Kidney (tissue), 19 donors: ENCODE data around the gene TPPP. TPM values are rescaled to one million over a fixed set of nuclear protein-coding genes. Genes with fewer than 3 reads are reported as not detected.
"Not testable (repeated sequence)": the region's sequence is repeated elsewhere in the genome, so short reads cannot be mapped to it uniquely, and the experiment has no call there.

Experiments used
- DNase-seq, 5 donors: peaks; one replicate each; pipeline ENCODE4 v3.0.0-alpha.2; 2013 to 2020
- FAIRE-seq: peaks from 2 replicates; lab custom pipeline; 2012; peaks lifted over from hg19 to GRCh38; lab: Jason Lieb, UNC
- H3K27ac ChIP-seq, 2 donors: one replicate each; pipeline ENCODE4 v1.7.0; 2013; ENCODE audit warnings: low read depth in 2 of 2, low read length in 2 of 2, inconsistent platforms in 1 of 2
- H3K27me3 ChIP-seq: one replicate; pipeline ENCODE4 v1.7.1; 2013; ENCODE audit warnings: low read length, inconsistent platforms; ENCODE audit not compliant: control insufficient read depth, insufficient read depth
- H3K36me3 ChIP-seq, 3 donors: one replicate each; pipeline versions ENCODE4 v1.7.0 to v1.7.1; 2013; ENCODE audit warnings: low read length in 3 of 3, control low read depth in 1 of 3, inconsistent platforms in 1 of 3; ENCODE audit not compliant: insufficient read depth in 3 of 3, control insufficient read depth in 2 of 3
- H3K4me1 ChIP-seq, 3 donors: one replicate each; pipeline versions ENCODE4 v1.7.0 to v1.7.1; 2013; ENCODE audit warnings: low read length in 3 of 3, inconsistent platforms in 1 of 3, low read depth in 1 of 3; ENCODE audit not compliant: control insufficient read depth in 2 of 3, insufficient read depth in 2 of 3
- H3K4me3 ChIP-seq, 3 donors: one replicate each; pipeline versions ENCODE4 v1.7.0 to v1.8.1; 2013; ENCODE audit warnings: low read length in 3 of 3, control low read depth in 1 of 3, inconsistent platforms in 1 of 3
- H3K9ac ChIP-seq, 3 donors: one replicate each; pipeline versions ENCODE4 v1.7.0 to v1.7.1; 2013; ENCODE audit warnings: low read length in 3 of 3, control low read depth in 1 of 3, inconsistent platforms in 1 of 3
- H3K9me3 ChIP-seq, 3 donors: one replicate each; pipeline versions ENCODE4 v1.7.0 to v1.7.1; 2013; ENCODE audit warnings: low read length in 3 of 3, control low read depth in 1 of 3, inconsistent platforms in 1 of 3; ENCODE audit not compliant: control insufficient read depth in 2 of 3, insufficient read depth in 1 of 3
- intact Hi-C: fragments of 100-400 bp; cut with DNase I; formaldehyde crosslinking; loops from one replicate; pipeline ENCODE4 v1.11.1; 2022
- long read RNA-seq, 10 donors: library from polyadenylated mRNA in 1 of 10; unstranded in 1 of 10; transcript quantifications; one replicate each; pipeline ENCODE4 v2.0.0 and lab custom pipeline, GENCODE V29; 2021 to 2026
- polyA plus RNA-seq: library from polyadenylated mRNA; stranded (reverse); fragments of 350-450 nt; fragmentation: Illumina TruSeq; extraction: RNeasy Lipid Tissue Mini Kit (QIAGEN cat#74804); gene quantifications from one replicate; pipeline ENCODE4 v1.2.3, GENCODE V29; 2014; ENCODE audit warnings: low read depth, low replicate concordance; ENCODE audit not compliant: insufficient read depth
- total RNA-seq: library from RNA; stranded (reverse); fragmentation: NEBNext Ultra II Directional; extraction: Animal tissue kit (Norgen Biotek cat#: 25700); gene quantifications from one replicate; pipeline ENCODE4 v1.2.1, GENCODE V29; 2021
- donor health status: control.
- donor health status: control.
- donor health status: DM: yes; HTN: yes; CAD: no.
- donor health status: Normal renal cell carcinoma (clear cell type).

The TPPP gene
- 6.9 TPM for total RNA-seq
- polyA plus RNA-seq = 5.8 TPM
- long read RNA-seq, donor 1, full-length matches to known transcripts = 1 of 1 reads
- long read RNA-seq, donor 1, partial matches to known transcripts = 0 of 1 reads
- long read RNA-seq, donor 1, other reads (novel, unspliced or antisense) = 0 of 1 reads
- long read RNA-seq, donor 2, full-length matches to known transcripts = 2 of 2 reads
- long read RNA-seq, donor 2, partial matches to known transcripts = 0 of 2 reads
- long read RNA-seq, donor 2, other reads (novel, unspliced or antisense) = 0 of 2 reads
- long read RNA-seq, donor 3 = 0 reads
- long read RNA-seq, donor 4, full-length matches to known transcripts = 1 of 1 reads
- long read RNA-seq, donor 4, partial matches to known transcripts = 0 of 1 reads
- long read RNA-seq, donor 4, other reads (novel, unspliced or antisense) = 0 of 1 reads
- long read RNA-seq, donor 5 = 0 reads
- long read RNA-seq, donor 6 = 0 reads
- long read RNA-seq, donor 7, full-length matches to known transcripts = 1 of 11 reads
- long read RNA-seq, donor 7, partial matches to known transcripts = 0 of 11 reads
- long read RNA-seq, donor 7, other reads (novel, unspliced or antisense) = 10 of 11 reads
- long read RNA-seq, donor 8, partial matches to known transcripts = 5 of 5 reads
- long read RNA-seq, donor 8, other reads (novel, unspliced or antisense) = 0 of 5 reads
- long read RNA-seq, donor 9, full-length matches to known transcripts = 1 of 1 reads
- long read RNA-seq, donor 9, partial matches to known transcripts = 0 of 1 reads
- long read RNA-seq, donor 9, other reads (novel, unspliced or antisense) = 0 of 1 reads
- long read RNA-seq, donor 10 = 0 reads

GRCh38 chr5:693271-694041, at the start of gene TPPP:
TSS of gene TPPP (minus strand) at chr5:693352. CDS start at chr5:678060, 15,292 bp downstream.
- Histone ChIP-seq H3K4me3 (peak within 1 kb of the TSS in 1 of 3 donors; percentile 53), H3K9ac (peak within 1 kb of the TSS in 1 of 3 donors; percentile 58)
- H3K9me3 ChIP-seq, H3K4me1 ChIP-seq, H3K36me3 ChIP-seq, intact Hi-C loops, H3K27ac ChIP-seq, H3K27me3 ChIP-seq, FAIRE-seq: not testable (repeated sequence)
- peak; percentile 77 to 96 (median 85) for DNase-seq

- DNase-seq = peak in 1 of 5 donors; percentile 28
- H3K27ac ChIP-seq, FAIRE-seq, H3K4me3 ChIP-seq, H3K27me3 ChIP-seq, H3K9me3 ChIP-seq, intact Hi-C loops, H3K9ac ChIP-seq, H3K36me3 ChIP-seq, H3K4me1 ChIP-seq: not testable (repeated sequence)
Observed at GRCh38 chr5:742276-742675, 49.1 kb upstream of the TPPP start.

- H3K4me1 ChIP-seq, H3K9me3 ChIP-seq, H3K4me3 ChIP-seq, intact Hi-C loops, H3K36me3 ChIP-seq, H3K9ac ChIP-seq, DNase-seq, H3K27me3 ChIP-seq, H3K27ac ChIP-seq, FAIRE-seq: not testable (repeated sequence)
Observed at GRCh38 chr5:734145-734544, 41.0 kb upstream of the TPPP start.

GRCh38 chr5:732754-733454, 39.8 kb upstream of the TPPP start:
- H3K9me3 ChIP-seq, FAIRE-seq, H3K27ac ChIP-seq, intact Hi-C loops, H3K9ac ChIP-seq, H3K4me3 ChIP-seq, DNase-seq, H3K27me3 ChIP-seq, H3K36me3 ChIP-seq, H3K4me1 ChIP-seq: not testable (repeated sequence)

GRCh38 chr5:729225-729624, 36.1 kb upstream of the TPPP start:
- FAIRE-seq, H3K9me3 ChIP-seq, H3K4me1 ChIP-seq, intact Hi-C loops, H3K4me3 ChIP-seq, H3K27ac ChIP-seq, H3K27me3 ChIP-seq, H3K9ac ChIP-seq, H3K36me3 ChIP-seq: not testable (repeated sequence)
- peak in 1 of 5 donors; percentile 81 for DNase-seq

- peak in 2 of 5 donors; percentile 32 to 40 for DNase-seq
- H3K9ac ChIP-seq, H3K4me3 ChIP-seq, H3K36me3 ChIP-seq, H3K4me1 ChIP-seq, H3K27me3 ChIP-seq, H3K9me3 ChIP-seq, FAIRE-seq, H3K27ac ChIP-seq, intact Hi-C loops: not testable (repeated sequence)
Observed at GRCh38 chr5:727087-727486, 33.9 kb upstream of the TPPP start.

GRCh38 chr5:723865-724264, 30.7 kb upstream of the TPPP start:
- H3K9me3 ChIP-seq, DNase-seq, H3K36me3 ChIP-seq, H3K9ac ChIP-seq, H3K4me1 ChIP-seq, H3K27me3 ChIP-seq, H3K4me3 ChIP-seq, FAIRE-seq, intact Hi-C loops, H3K27ac ChIP-seq: not testable (repeated sequence)
